GM23338 (cell line): ENCODE results near the gene STON2.

Experiments used
- EZH2 ChIP-seq: fragments of 200-600 bp; sonication (generic); IDR thresholded peaks from one replicate; pipeline ENCODE4 v1.8.0; 2017; ENCODE audit warnings: antibody characterized with exemption, mild to moderate bottlenecking, low read depth; ENCODE audit not compliant: unreplicated experiment
- EZH2phosphoT487 ChIP-seq: fragments of 200-600 bp; sonication (generic); IDR thresholded peaks from one replicate; pipeline ENCODE4 v1.8.1; 2018; ENCODE audit warnings: antibody characterized with exemption; ENCODE audit not compliant: unreplicated experiment
- JUNB ChIP-seq: IDR thresholded peaks from one replicate; pipeline ENCODE4 v1.6.1; 2016; ENCODE audit warnings: antibody characterized with exemption; ENCODE audit not compliant: unreplicated experiment
- NANOG ChIP-seq: IDR thresholded peaks from 2 replicates; pipeline ENCODE4 v1.6.1; 2016; ENCODE audit warnings: antibody characterized with exemption, borderline replicate concordance
- POLR2AphosphoS5 ChIP-seq: IDR thresholded peaks from 2 replicates; pipeline ENCODE4 v1.6.1; 2016; ENCODE audit warnings: antibody characterized with exemption, low read depth
- ZNF114 ChIP-seq: fragments of 250-450 bp; sonication (Bioruptor Pico); IDR thresholded peaks from 2 replicates; pipeline ENCODE4 v1.5.0; 2020; ENCODE audit warnings: mild to moderate bottlenecking, moderate library complexity
- ZNF331 ChIP-seq: fragments of 250-450 bp; sonication (Bioruptor Pico); IDR thresholded peaks from 2 replicates; pipeline ENCODE4 v1.5.0; 2020; ENCODE audit warnings: low read depth, mild to moderate bottlenecking, moderate library complexity
- TF ChIP-seq, protein P1 (sequence below), 2 experiments: fragments of 200-600 bp in 1 of 2; sonication (generic) in 1 of 2; conservative IDR thresholded peaks; 2 replicates each; pipeline versions ENCODE4 v1.5.1 to v1.6.1; 2016 to 2017; ENCODE audit warnings: antibody characterized with exemption in 2 of 2, low read depth in 2 of 2, mild to moderate bottlenecking in 2 of 2, moderate library complexity in 1 of 2
- TF ChIP-seq, protein P2 (sequence below): IDR thresholded peaks from one replicate; pipeline ENCODE4 v1.6.1; 2018; ENCODE audit warnings: antibody characterized with exemption; ENCODE audit not compliant: unreplicated experiment

DNA sequence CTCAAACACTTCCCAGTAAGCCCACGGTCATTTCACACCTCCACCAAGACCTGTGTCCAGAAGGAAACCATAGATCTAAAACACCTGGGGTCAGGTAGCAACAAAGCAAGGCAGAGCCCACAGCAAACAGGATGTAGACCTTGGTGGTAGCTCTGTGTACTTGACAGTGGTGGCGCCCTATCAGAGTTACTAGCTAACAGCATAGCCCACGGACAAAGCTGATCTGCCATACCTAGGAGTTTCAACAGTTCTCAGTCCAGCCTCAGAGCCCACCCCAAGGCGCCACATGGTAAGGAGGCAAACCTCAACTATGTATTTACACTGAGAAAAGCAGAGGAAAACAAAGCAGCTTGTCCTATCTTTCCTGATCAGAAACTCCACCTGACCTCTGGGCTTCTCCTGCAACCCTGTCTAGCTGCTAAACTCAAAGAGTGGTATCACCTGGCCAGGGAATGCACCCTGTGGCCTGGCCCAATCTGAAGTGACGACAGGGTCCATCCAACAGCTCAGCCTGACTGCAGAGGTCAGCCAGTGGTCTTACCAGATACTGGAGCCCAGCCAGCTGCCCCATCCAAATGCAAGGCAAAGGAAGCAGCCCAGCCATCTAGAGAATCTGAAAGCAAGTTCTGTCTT, 46.3 kb downstream of the STON2 start:
- TF ChIP-seq EZH2 (no peak), EZH2phosphoT487 (no peak), POLR2AphosphoS5 (no peak), ZNF331 (CRISPR knock-in tag) (no peak), NANOG (no peak), ZNF114 (CRISPR knock-in tag) (no peak), JUNB (no peak)
- TF ChIP-seq, protein P1, sequence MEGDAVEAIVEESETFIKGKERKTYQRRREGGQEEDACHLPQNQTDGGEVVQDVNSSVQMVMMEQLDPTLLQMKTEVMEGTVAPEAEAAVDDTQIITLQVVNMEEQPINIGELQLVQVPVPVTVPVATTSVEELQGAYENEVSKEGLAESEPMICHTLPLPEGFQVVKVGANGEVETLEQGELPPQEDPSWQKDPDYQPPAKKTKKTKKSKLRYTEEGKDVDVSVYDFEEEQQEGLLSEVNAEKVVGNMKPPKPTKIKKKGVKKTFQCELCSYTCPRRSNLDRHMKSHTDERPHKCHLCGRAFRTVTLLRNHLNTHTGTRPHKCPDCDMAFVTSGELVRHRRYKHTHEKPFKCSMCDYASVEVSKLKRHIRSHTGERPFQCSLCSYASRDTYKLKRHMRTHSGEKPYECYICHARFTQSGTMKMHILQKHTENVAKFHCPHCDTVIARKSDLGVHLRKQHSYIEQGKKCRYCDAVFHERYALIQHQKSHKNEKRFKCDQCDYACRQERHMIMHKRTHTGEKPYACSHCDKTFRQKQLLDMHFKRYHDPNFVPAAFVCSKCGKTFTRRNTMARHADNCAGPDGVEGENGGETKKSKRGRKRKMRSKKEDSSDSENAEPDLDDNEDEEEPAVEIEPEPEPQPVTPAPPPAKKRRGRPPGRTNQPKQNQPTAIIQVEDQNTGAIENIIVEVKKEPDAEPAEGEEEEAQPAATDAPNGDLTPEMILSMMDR (conservative IDR thresholded peaks at IDR 0.05; ENCODE audit: low read depth in 2 of 2) = peak in 1 of 2 experiments; percentile 47; a peak in 2 of 4 replicates
- TF ChIP-seq, protein P2, sequence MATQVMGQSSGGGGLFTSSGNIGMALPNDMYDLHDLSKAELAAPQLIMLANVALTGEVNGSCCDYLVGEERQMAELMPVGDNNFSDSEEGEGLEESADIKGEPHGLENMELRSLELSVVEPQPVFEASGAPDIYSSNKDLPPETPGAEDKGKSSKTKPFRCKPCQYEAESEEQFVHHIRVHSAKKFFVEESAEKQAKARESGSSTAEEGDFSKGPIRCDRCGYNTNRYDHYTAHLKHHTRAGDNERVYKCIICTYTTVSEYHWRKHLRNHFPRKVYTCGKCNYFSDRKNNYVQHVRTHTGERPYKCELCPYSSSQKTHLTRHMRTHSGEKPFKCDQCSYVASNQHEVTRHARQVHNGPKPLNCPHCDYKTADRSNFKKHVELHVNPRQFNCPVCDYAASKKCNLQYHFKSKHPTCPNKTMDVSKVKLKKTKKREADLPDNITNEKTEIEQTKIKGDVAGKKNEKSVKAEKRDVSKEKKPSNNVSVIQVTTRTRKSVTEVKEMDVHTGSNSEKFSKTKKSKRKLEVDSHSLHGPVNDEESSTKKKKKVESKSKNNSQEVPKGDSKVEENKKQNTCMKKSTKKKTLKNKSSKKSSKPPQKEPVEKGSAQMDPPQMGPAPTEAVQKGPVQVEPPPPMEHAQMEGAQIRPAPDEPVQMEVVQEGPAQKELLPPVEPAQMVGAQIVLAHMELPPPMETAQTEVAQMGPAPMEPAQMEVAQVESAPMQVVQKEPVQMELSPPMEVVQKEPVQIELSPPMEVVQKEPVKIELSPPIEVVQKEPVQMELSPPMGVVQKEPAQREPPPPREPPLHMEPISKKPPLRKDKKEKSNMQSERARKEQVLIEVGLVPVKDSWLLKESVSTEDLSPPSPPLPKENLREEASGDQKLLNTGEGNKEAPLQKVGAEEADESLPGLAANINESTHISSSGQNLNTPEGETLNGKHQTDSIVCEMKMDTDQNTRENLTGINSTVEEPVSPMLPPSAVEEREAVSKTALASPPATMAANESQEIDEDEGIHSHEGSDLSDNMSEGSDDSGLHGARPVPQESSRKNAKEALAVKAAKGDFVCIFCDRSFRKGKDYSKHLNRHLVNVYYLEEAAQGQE = no peak
